Activated T-helper 1 cell treated with anti-CD3 and anti-CD28 coated beads, Interleukin-12 subunit alpha, Interleukin-12 subunit beta, Interleukin-2, Interleukin-4 antibody, amounts not matched to agents 30 ng/mL and 10 ng/mL and 1 ng/mL, durations not matched to agents 14 hours and 24 hours and 36 hours (primary cell): ENCODE measurements around the gene CHAC2. TPM values are rescaled to one million over a fixed set of nuclear protein-coding genes. Genes with fewer than 3 reads are reported as not detected.

Source experiments
- DNase-seq: peaks from one replicate; pipeline ENCODE4 v3.0.0; 2021; ENCODE audit warnings: low spot score
- H3K27ac Mint-ChIP-seq: one replicate; pipeline ENCODE4 v1.8.0; 2021; ENCODE audit warnings: mild to moderate bottlenecking, mixed read lengths
- H3K27me3 Mint-ChIP-seq: one replicate; pipeline ENCODE4 v1.8.0; 2022; ENCODE audit warnings: mild to moderate bottlenecking, moderate library complexity, mixed read lengths; ENCODE audit not compliant: insufficient read depth
- H3K36me3 Mint-ChIP-seq: one replicate; pipeline ENCODE4 v1.8.0; 2021; ENCODE audit warnings: low read depth, mixed read lengths
- H3K4me1 Mint-ChIP-seq: one replicate; pipeline ENCODE4 v1.8.0; 2021; ENCODE audit warnings: low read depth, mixed read lengths
- H3K4me3 Mint-ChIP-seq: one replicate; pipeline ENCODE4 v1.8.0; 2021; ENCODE audit warnings: mild to moderate bottlenecking, moderate library complexity, mixed read lengths
- H3K9me3 Mint-ChIP-seq: one replicate; pipeline ENCODE4 v1.8.0; 2021; ENCODE audit warnings: mixed read lengths
- intact Hi-C: fragments of 100-400 bp; cut with micrococcal nuclease; formaldehyde crosslinking; loops from one replicate; pipeline ENCODE4 v1.15.1; 2024
- total RNA-seq: library from RNA; stranded (reverse); gene quantifications from 2 replicates; pipeline ENCODE4 v1.2.3, GENCODE V29; 2022

CHAC2 gene
- total RNA-seq, 1 donor from 2014 or later: 25.6 TPM

DNA sequence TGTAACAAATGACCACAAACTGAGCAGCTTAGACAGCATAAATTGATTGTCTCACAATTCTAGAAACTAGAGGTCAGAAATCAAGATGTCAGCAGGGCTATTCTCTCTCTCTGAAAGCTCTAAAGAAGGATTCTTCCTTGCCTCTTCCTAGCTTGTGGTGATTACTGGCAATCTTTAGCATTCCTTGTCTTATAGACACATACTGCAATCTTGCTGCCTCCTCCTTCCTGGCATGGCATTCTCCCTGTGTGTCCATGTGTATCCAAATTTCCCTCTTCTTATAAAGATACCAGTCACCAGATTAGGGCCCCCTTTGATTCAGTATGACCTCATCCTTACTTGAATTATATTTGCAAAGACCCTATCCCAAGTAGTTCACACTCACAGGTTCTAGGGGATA is 16.8 kb downstream of the CHAC2 start:
- H3K4me3 Mint-ChIP-seq: peak overlapping the region; percentile 99
- intact Hi-C loops: loop anchor here (10.0 kb wide), 1 partner anchor 270 kb away; no protein-coding TSS in a partner anchor
- DNase-seq: no peak
- H3K9me3 Mint-ChIP-seq: no peaks in the 10 kb centered on the region
- H3K4me1 Mint-ChIP-seq: peaks cover 41% of the 10 kb centered on the region
- no peak overlapping the region for H3K27ac Mint-ChIP-seq
- H3K36me3 Mint-ChIP-seq: peaks cover 17% of the 10 kb centered on the region
- H3K27me3 Mint-ChIP-seq: no peaks in the 10 kb centered on the region

- peaks cover 12% of the 10 kb centered on the region for H3K36me3 Mint-ChIP-seq
- H3K4me1 Mint-ChIP-seq: peaks cover 41% of the 10 kb centered on the region
- no peaks in the 10 kb centered on the region for H3K9me3 Mint-ChIP-seq
- H3K27ac Mint-ChIP-seq: peak overlapping the region; percentile 98
- intact Hi-C loops: loop anchor here (5.0 to 10.0 kb wide), 6 partner anchors 82 to 1907 kb away; partner anchors contain the start of genes EML6 and PNPT1
- peak overlapping the region; percentile 99 for H3K4me3 Mint-ChIP-seq
- H3K27me3 Mint-ChIP-seq: no peaks in the 10 kb centered on the region
- no peak for DNase-seq
Observed at GRCh38 chr2:53785366-53785765, 17.8 kb downstream of the CHAC2 start.

- peak overlapping the region; percentile 98 for H3K27ac Mint-ChIP-seq
- H3K4me3 Mint-ChIP-seq: peak overlapping the region; percentile 99
- intact Hi-C loops: loop anchor here (1.0 to 10.0 kb wide), 9 partner anchors 35 to 1906 kb away; partner anchors contain the start of genes ACYP2, CLHC1, EML6 and PNPT1
- no peaks in the 10 kb centered on the region for H3K27me3 Mint-ChIP-seq
- H3K36me3 Mint-ChIP-seq: peaks cover 12% of the 10 kb centered on the region
- DNase-seq: peak; percentile 22
- H3K9me3 Mint-ChIP-seq: no peaks in the 10 kb centered on the region
- peaks cover 47% of the 10 kb centered on the region for H3K4me1 Mint-ChIP-seq
Observed at GRCh38 chr2:53786352-53786704, 18.7 kb downstream of the CHAC2 start.

- intact Hi-C loops: loop anchor here (1.0 to 10.0 kb wide), 13 partner anchors 20 to 1905 kb away; partner anchors contain the start of genes ACYP2, CHAC2, CLHC1 and EML6
- H3K4me1 Mint-ChIP-seq: peaks cover 47% of the 10 kb centered on the region
- H3K36me3 Mint-ChIP-seq: peaks cover 11% of the 10 kb centered on the region
- no peaks in the 10 kb centered on the region for H3K27me3 Mint-ChIP-seq
- H3K27ac Mint-ChIP-seq: peak within 1 kb of the TSS; percentile 98
- peak within 1 kb of the TSS; percentile 99 for H3K4me3 Mint-ChIP-seq
- no peaks in the 10 kb centered on the region for H3K9me3 Mint-ChIP-seq
- peak; percentile 87 for DNase-seq
Observed at GRCh38 chr2:53786705-53787613, 19.4 kb downstream of the CHAC2 start, which contains the start of the genes ASB3 and ERLEC1. TSS of gene ASB3 (minus strand) at chr2:53786953. CDS start at chr2:53765572, 21,381 bp downstream. TSS of gene ERLEC1 (plus strand) at chr2:53787044. CDS start at chr2:53787211, 167 bp downstream.

- H3K4me1 Mint-ChIP-seq: peaks cover 47% of the 10 kb centered on the region
- intact Hi-C loops: loop anchor here (1.0 to 10.0 kb wide), 12 partner anchors 20 to 1905 kb away; partner anchors contain the start of genes ACYP2, CHAC2, CLHC1 and EML6
- H3K27me3 Mint-ChIP-seq: no peaks in the 10 kb centered on the region
- H3K4me3 Mint-ChIP-seq: peak overlapping the region; percentile 99
- H3K9me3 Mint-ChIP-seq: no peaks in the 10 kb centered on the region
- no peak for DNase-seq
- H3K27ac Mint-ChIP-seq: peak overlapping the region; percentile 97
- H3K36me3 Mint-ChIP-seq: peaks cover 8% of the 10 kb centered on the region
Observed at GRCh38 chr2:53787614-53788289, 20.1 kb downstream of the CHAC2 start.

GRCh38 chr2:53793261-53793660 is 25.7 kb downstream of the CHAC2 start:
- Mint-ChIP-seq H3K36me3 (peaks cover 4% of the 10 kb centered on the region), H3K27me3 (no peaks in the 10 kb centered on the region), H3K27ac (no peak overlapping the region), H3K4me3 (no peak overlapping the region), H3K9me3 (no peaks in the 10 kb centered on the region), H3K4me1 (peaks cover 11% of the 10 kb centered on the region)
- no peak for DNase-seq
- intact Hi-C loops: no loop called here

DNA sequence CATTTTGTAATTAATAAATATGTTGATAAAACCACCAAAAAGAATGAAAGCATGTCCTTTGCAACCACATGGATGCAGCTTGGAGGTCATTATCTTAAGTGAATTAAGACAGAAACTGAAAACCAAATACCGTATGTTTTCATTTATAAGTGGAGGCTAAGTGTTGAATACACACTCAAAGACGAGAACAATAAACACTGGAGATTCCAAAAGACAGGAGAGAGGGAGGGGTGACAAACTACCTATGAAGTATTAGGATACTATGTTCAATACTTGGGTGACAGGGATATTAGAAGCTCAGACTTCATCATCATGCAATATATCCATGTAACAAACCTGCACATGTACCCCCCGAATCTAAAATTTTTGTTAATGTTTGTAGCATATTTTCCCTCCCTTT is 26.2 kb downstream of the CHAC2 start:
- H3K36me3 Mint-ChIP-seq: peaks cover 4% of the 10 kb centered on the region
- H3K27ac Mint-ChIP-seq: no peak overlapping the region
- intact Hi-C loops: no loop called here
- no peak overlapping the region for H3K4me3 Mint-ChIP-seq
- no peaks in the 10 kb centered on the region for H3K9me3 Mint-ChIP-seq
- no peak for DNase-seq
- H3K4me1 Mint-ChIP-seq: peaks cover 7% of the 10 kb centered on the region
- no peaks in the 10 kb centered on the region for H3K27me3 Mint-ChIP-seq

DNA sequence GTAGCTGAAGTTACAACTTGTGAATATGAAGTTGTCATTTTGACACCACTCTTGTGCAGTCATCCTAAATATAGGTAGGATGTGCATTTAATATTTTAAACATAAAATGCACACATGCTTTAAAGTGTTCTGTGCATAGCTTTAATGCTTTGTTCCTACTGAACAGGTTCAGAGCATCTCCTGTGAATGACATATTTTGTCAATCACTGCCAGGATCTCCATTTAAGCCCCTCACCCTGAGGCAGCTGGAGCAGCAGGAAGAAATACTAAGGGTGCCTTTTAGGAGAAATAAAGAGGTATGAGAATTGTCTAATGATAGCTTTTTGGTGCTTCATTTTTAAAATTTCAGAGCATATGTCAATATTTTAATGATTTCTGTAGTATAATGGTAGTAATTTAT is 33.9 kb downstream of the CHAC2 start:
- H3K27ac Mint-ChIP-seq: no peak overlapping the region
- H3K4me3 Mint-ChIP-seq: no peak overlapping the region
- peaks cover 24% of the 10 kb centered on the region for H3K36me3 Mint-ChIP-seq
- no peaks in the 10 kb centered on the region for H3K27me3 Mint-ChIP-seq
- intact Hi-C loops: no loop called here
- no peak for DNase-seq
- no peaks in the 10 kb centered on the region for H3K4me1 Mint-ChIP-seq
- H3K9me3 Mint-ChIP-seq: no peaks in the 10 kb centered on the region

DNA sequence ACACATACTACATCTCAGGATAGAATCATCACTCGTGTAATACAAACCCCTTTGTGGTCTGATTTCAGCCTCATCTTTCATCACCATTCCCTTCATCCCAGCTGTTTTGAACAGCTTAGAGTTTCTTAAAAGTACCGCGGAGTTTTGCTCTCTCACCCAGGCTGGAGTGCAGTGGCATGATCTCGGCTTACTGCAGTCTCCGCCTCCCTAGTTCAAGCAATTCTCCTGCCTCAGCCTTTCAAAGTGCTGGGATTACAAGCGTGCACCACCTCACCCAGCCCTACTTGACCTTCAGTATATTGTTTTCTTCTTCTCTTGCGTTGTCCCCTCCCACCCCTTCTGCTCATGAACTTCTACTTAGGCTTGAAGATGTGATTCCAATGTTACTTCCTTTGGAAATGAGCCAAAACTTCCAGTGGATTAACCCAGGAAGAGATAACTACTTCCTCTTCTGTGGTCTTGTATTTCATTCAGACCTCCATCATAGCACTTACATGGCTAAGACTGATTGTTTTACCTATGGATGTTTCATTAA is 35.1 kb downstream of the CHAC2 start:
- no peaks in the 10 kb centered on the region for H3K27me3 Mint-ChIP-seq
- no peaks in the 10 kb centered on the region for H3K4me1 Mint-ChIP-seq
- DNase-seq: no peak
- intact Hi-C loops: no loop called here
- no peak overlapping the region for H3K27ac Mint-ChIP-seq
- no peak overlapping the region for H3K4me3 Mint-ChIP-seq
- H3K9me3 Mint-ChIP-seq: no peaks in the 10 kb centered on the region
- peaks cover 29% of the 10 kb centered on the region for H3K36me3 Mint-ChIP-seq

DNA sequence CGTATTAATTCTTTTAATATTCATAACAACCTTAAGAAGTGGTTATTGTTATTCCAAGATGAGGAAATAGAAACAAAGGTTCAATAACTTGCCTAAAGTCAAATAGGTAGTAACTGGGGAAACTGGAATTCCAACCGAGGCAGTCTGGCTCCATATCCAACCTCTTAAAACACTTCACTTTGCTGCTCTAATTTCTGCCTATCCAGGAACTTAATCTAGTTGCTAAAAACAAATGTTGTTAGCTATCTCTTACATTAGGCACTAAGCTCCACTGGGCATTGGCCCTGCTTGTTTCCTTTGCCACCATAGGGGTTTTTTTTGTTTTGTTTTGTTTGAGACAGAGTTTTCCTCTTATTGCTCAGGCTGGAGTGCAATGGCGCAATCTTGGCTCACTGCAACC is 44.0 kb downstream of the CHAC2 start:
- no peak overlapping the region for H3K4me3 Mint-ChIP-seq
- no peak overlapping the region for H3K27ac Mint-ChIP-seq
- no peaks in the 10 kb centered on the region for H3K27me3 Mint-ChIP-seq
- DNase-seq: no peak
- no peaks in the 10 kb centered on the region for H3K9me3 Mint-ChIP-seq
- no peaks in the 10 kb centered on the region for H3K4me1 Mint-ChIP-seq
- H3K36me3 Mint-ChIP-seq: peaks cover 34% of the 10 kb centered on the region
- intact Hi-C loops: no loop called here

GRCh38 chr2:53813151-53813550 is 45.5 kb downstream of the CHAC2 start:
- intact Hi-C loops: no loop called here
- Mint-ChIP-seq H3K36me3 (peaks cover 41% of the 10 kb centered on the region), H3K4me1 (no peaks in the 10 kb centered on the region), H3K27me3 (no peaks in the 10 kb centered on the region), H3K27ac (no peak overlapping the region), H3K9me3 (no peaks in the 10 kb centered on the region), H3K4me3 (no peak overlapping the region)
- DNase-seq: no peak

DNA sequence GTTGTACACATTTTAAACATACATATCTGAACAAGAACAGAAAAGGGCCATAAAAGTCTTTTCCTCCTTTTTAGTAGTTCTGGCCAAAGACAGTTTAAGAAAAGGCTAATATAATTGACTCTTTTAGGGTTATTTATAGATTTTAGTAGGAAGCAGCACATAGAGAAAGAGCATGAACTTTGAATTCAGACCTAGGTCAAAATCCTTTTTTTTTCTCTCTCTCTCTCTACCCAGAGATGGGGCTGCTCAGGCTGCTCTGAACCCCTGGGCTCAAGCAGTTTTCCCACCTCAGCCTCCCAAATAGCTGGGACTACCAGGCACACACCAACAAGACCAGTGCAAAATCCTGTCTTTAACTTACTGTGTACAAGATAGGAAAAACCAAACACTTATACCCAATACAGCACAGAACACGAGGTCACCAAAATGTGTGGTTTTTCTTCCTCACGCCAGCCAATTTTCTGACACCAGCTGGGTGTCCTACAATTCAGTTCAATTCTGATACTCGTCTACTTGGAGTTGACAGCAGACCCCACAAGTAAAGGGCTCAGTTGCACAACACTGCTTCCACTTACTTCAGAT is 51.3 kb downstream of the CHAC2 start:
- DNase-seq: no peak
- Mint-ChIP-seq H3K9me3 (no peaks in the 10 kb centered on the region), H3K4me1 (no peaks in the 10 kb centered on the region), H3K27ac (no peak overlapping the region), H3K4me3 (no peak overlapping the region), H3K36me3 (peaks cover 32% of the 10 kb centered on the region), H3K27me3 (no peaks in the 10 kb centered on the region)
- intact Hi-C loops: no loop called here
